ENCODE results near the gene MAP4K4.
A peak's percentile ranks its signal among the peaks of the same experiment; 100 is the strongest.
"Not testable (repeated sequence)": the region's sequence is repeated elsewhere in the genome, so short reads cannot be mapped to it uniquely, and the experiment has no call there.

Gene MAP4K4

GRCh38 chr2:101766337-101766736 is 68.8 kb downstream of the MAP4K4 start:
- DNase-seq: no peak

DNA sequence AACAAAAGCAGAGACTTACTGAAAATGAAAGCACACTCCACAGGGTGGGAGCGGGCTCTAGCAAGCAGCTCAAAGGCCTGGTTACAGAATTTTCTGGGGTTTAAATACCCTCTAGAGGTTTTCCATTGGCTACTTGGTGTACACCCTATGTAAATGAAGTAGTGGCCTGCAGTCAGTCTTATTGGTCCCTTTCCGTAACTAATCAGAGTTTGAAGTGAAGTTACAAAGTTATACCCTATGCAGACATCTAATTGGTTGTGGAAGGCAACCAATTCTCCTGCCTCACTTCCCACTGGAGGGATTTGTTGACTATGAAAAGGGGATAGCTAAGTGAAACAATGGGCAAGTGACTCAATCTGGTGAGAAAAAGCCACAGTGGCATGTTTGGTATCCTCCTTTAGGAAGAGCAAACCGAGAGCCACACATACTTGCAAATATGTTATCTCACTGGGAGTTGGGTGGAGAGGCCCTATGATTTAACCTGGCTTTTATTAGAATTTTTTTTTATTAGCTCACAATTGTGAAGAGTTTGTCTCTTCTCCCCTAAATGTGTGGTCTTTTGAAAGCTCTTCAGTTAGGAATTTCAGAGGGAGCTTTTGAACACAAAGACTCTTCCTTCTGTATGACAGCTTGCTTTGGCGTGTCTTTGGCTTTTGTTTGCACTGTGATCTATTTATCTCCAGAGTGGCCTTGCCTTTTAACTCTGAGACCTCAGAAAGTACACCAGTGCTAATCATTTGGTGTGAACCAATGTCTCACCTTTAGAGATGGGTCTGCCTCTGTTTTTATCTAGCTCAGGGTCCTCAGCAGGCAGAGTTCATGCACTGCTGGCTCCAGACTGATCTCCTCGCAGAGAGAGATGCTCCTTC is 69.6 kb downstream of the MAP4K4 start:
- DNase-seq: no peak

- peak in 1 of 56 donors; percentile 36 for DNase-seq
These were observed 71.2 kb downstream of the MAP4K4 start for GRCh38 chr2:101768556-101769220.

GRCh38 chr2:101769726-101770125 is 72.2 kb downstream of the MAP4K4 start:
- not testable (repeated sequence) for DNase-seq

- DNase-seq: peak in 3 of 56 donors; percentile 28 to 51 (median 37)
These were observed 73.2 kb downstream of the MAP4K4 start for GRCh38 chr2:101770726-101771125.

DNA sequence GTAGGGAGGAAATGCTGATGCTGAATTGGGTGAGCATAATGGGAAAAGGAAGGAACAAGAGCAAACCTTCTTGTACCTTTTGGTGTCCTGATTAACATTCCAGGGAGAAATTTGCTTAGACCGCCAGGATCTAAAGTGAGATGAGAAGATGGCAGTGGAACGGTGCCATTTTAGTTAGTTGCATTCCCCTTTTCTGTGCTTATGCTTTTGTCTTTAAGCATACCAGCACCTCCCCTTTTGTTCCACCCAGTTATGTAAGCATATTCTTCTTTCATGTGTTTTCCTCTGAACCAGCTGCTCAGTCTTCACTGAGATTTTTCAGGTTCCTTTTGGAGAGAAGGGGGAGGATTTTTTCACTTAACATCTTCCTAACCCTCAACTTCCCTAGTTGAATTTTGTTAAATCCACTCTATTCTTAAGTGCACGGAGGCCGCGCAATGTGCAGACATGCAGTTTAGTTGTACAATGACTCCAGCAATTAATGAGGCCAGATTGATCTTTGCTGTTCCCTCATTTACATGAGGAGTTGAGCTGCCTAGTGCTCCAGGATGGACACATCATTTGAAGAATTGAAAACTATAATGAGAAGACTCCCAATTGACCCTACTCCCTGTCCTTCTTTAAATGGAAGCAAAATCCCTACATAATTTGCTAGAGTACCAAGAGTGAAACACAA is 73.9 kb downstream of the MAP4K4 start:
- no peak for DNase-seq

- no peak for DNase-seq
These were observed 74.4 kb downstream of the MAP4K4 start for GRCh38 chr2:101771910-101772321.

DNA sequence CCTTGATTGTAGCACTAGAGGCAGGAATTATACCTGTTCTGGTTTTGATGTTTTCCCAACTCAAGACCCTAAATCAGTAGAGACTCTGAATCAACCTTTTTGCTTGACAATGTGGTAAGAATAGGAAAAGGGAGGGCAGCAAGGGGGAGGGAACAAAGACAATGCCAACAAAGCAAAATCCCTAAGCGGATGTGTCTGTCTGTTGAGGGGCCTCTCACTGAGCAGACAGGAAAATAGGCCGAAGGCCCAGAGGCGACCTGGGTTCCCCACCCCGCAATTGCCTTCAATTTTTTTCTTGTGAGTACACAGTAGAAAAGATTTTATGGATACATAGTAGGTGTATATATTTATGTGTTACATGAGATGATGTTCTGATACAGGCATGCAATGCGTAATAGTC is 75.6 kb downstream of the MAP4K4 start:
- peak in 1 of 56 donors; percentile 26 for DNase-seq

DNA sequence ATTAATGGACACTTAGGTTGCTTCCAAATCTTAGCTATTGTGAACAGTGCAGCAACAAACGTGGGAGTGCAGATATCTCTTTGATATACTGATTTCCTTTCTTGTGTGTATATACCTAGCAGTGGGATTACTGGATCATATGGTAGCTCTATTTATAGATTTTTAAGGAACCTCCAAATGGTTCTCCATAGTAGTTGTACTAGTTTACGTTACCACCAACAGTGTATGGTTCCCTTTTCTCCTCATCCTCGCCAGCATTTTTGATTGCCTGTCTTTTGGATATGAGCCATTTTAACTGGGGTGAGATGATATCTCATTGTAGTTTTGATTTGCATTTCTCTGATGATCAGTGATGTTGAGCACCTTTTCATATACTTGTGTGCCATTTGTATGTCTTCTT is 76.5 kb downstream of the MAP4K4 start:
- DNase-seq: not testable (repeated sequence)

DNA sequence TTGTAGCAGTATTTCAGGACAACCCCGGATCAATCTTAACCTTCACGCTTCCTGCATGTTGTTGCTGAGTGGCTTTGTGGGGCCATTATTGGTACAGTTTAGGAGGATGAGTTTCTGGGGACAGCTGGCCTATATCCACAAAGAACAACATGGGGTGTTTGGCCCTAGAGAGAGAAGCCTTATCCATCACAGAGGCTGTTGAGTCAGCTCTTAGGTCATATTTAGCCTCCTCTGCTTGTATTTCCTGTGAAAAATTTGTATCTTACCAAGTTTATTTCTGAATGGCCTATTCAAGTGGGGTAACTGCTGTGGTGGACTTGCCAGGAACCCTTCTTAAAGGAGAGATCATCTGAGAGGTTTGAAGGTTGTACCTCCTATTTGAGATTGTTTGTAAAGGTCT is 77.6 kb downstream of the MAP4K4 start:
- no peak for DNase-seq

GRCh38 chr2:101775636-101776035 is 78.1 kb downstream of the MAP4K4 start:
- no peak for DNase-seq

DNA sequence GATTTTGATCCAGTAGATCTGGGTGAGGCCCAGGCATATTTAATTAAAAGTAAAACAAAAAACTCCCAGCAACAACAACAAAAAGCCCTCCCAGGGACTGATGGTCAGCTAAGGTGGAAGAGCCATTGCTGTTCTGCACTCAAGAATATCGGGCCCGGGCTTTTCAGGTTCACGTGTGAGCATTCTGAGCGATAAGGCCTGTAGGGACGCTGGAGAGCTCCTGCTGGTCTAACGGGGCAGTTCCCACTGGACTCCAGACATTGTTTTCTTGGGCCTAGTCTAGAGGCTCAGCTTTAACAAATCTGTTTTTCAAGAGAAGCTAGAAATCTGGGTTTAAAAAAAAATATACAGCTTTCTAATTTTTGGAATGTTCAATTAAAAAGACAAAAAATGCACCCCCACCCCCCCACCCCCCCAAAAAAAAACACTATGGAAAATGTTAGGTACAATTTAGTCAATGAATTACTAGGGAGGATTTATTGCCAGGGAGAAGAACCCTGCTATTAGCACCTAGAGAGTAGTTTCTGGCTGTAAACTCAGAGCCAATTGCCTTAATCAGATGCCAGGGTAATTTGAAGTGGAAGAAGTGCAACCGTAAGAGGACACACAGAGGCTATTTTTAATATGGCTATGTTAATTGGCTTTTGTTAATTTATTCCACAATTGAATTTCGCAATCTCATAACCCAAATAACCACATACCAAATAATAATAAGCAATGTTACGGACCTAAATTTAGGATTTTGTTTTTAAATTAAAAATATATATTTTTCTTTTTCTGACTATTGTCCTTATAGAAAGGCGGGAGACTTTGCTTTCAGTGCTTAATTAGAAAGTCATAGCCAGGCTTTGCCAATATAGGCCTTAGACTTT is 78.9 kb downstream of the MAP4K4 start:
- DNase-seq: no peak

DNA sequence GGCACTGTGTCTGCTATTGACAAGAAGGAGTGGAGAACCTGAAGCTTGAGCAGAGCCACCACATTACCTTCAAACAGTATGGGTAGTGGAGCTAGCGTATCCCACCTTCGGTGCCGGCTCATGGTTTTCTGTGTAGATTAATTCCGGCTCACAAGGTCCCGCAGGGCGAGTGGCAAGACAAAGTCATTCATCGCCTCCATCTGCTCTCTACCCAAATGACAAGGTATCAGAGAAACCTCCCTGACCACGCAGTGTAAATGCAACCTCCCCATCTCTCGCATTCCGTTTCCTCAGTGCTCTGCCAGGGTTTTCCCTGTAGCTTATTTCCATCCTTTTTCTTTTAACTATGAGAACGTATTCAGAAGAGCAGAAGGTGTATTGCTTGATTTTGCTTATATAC is 79.8 kb downstream of the MAP4K4 start:
- no peak for DNase-seq

DNA sequence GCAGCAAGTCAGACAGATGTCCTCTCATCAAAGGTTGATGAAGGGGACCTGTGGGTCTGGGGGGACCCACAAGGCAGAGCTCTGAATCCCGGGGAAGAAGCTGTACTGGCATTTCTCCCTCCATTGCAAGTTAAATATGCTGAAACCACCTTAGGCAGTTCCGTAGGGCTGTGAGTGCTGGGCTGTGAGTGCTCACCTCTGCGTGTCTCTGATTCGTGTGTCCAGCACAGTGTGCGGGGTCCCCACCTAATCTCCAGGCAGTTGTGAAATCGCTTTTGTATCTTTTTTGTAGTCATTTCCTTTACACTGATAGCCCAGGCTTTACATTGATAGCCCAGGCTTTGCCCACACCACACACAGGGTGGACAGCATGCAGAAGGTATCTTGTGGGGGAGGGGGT is 80.6 kb downstream of the MAP4K4 start:
- DNase-seq: no peak

- DNase-seq: no peak
These were observed 81.7 kb downstream of the MAP4K4 start for GRCh38 chr2:101779190-101779589.

GRCh38 chr2:101779656-101780055 is 82.1 kb downstream of the MAP4K4 start:
- DNase-seq: no peak

GRCh38 chr2:101781326-101781725 is 83.8 kb downstream of the MAP4K4 start:
- no peak for DNase-seq

DNA sequence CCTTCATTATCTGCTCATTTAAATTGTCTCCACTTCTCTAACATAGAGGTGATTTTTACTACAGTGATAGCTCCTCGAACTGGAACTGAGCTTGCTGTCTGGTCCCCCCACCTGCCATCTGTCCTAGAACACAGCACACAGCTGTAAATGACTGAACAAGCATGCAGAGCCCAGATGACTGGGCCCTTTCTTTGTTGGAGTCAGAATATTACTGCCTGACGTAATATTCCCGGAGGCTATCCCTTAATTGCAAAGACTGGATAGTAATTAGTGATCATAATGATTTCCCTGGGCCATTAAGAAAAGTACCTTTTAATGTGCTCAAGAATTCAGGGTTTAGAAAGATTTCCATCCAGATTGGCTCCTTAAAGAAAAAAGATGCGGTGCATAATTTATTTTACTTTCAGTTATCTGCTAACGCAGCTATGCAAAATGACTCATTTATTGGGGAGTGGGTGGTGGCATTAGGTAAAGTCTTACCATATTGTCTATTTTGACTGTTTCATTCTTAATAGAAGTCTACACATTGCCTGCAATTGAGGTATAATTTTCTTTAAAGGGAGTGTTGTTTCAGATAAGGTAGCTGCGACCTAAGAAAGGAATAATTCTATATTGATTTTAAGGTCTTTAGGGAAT is 84.4 kb downstream of the MAP4K4 start:
- DNase-seq: peak in 12 of 56 donors; percentile 18 to 63 (median 32)

DNA sequence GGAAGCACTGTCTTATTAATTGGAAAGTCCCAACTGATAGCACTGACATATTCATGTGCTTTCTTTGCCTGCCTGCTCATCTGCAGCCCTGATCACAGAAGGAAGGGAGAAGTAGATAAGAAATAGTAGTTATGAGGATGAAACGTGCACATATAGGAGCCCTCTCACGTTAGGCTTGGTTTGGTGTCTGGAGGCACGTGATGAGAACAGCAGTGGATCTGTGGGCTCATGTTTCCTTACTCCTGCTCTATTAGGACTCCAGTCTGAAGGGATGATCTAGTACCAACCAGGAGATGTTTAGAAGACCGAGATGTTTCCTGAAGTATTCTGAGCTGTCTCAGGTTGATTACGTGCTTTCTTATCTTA is 84.9 kb downstream of the MAP4K4 start:
- DNase-seq: no peak

GRCh38 chr2:101787097-101787496 is 89.6 kb downstream of the MAP4K4 start:
- no peak for DNase-seq

DNA sequence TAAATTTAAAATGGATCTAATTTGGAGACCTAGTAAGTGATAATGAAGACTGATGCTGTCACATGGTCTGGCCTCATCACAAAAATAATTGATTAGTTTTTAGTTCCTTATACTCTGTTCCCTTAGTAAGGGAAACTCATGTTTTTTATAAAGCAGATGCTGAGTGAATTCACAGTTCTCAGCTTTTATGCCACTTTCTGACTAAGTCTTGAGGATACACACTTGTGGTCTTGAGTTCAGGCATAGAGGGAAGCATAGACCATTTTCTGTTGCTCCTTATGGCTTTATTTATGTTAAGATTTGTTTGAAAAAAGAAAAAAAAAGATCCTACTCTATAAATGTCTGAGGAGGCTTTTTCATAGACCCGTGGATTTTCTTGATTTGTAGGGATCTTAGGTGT is 91.1 kb downstream of the MAP4K4 start:
- DNase-seq: no peak

Measured in amygdala (tissue), 56 donors.